ENCODE measurements around the gene OR10A4.

DNA sequence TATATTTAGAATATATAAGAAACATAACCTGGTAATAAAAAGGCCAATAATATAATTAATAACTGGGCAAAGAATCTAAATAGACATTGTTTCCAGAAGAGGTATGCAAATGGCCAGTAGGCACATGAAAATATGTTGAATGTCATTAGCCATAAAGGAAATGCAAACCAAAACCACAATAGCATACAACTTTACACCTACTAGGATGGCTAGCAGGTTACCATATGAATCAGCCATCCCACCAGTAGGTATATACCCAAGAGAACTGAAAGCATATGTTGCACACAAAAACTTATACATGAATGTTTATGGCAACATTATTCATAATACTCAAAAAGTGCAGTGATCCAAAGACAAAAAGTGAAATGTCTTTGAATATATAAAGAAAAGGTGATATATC, 18.6 kb downstream of the OR10A4 start:
- no peak for TF ChIP-seq CTCF (IDR thresholded peaks at IDR 0.05)
- no peak for TF ChIP-seq POLR2A (IDR thresholded peaks at IDR 0.05)

All from uterus (tissue), 2 donors.